HEK293T (cell line): ENCODE measurements around the gene CLASRP.

Experiments
- CTCF ChIA-PET: fragments of 350-600 bp; formaldehyde crosslinking; extraction: SDS; loops from one replicate; lab custom pipeline; 2021; ENCODE audit warnings: antibody characterized with exemption, inconsistent platforms; lab: Yijun Ruan, JAX
- POLR2A ChIA-PET: fragments of 350-600 bp; formaldehyde crosslinking; extraction: SDS; loops from one replicate; lab custom pipeline; 2020; ENCODE audit warnings: antibody characterized with exemption, inconsistent platforms; lab: Yijun Ruan, JAX
- DNase-seq: peaks from one replicate; pipeline ENCODE4 v3.0.0; 2012; ENCODE audit warnings: mixed read lengths; ENCODE audit errors: extremely low spot score
- ARNT ChIP-seq: fragments of 450-650 bp; IDR thresholded peaks from 2 replicates; pipeline ENCODE4 v1.6.1; 2017; ENCODE audit warnings: mild to moderate bottlenecking
- BHLHE40 ChIP-seq: fragments of 450-650 bp; IDR thresholded peaks from 2 replicates; pipeline ENCODE4 v1.6.1; 2016; ENCODE audit warnings: mild to moderate bottlenecking, moderate library complexity, borderline replicate concordance
- CTBP1 ChIP-seq: fragments of 450-650 bp; IDR thresholded peaks from 2 replicates; pipeline ENCODE4 v1.6.1; 2016; ENCODE audit warnings: borderline replicate concordance
- ELF4 ChIP-seq: fragments of 450-650 bp; IDR thresholded peaks from 2 replicates; pipeline ENCODE4 v1.6.1; 2017; ENCODE audit warnings: antibody characterized with exemption
- FOXA1 ChIP-seq: fragments of 450-650 bp; IDR thresholded peaks from 2 replicates; pipeline ENCODE4 v1.6.1; 2016; ENCODE audit warnings: mild to moderate bottlenecking
- FOXK2 ChIP-seq: fragments of 450-650 bp; IDR thresholded peaks from 2 replicates; pipeline ENCODE4 v1.6.1; 2016; ENCODE audit warnings: mild to moderate bottlenecking
- FOXM1 ChIP-seq: fragments of 450-650 bp; IDR thresholded peaks from 2 replicates; pipeline ENCODE4 v1.6.1; 2017; ENCODE audit warnings: mild to moderate bottlenecking, borderline replicate concordance
- HDGF ChIP-seq: fragments of 450-650 bp; IDR thresholded peaks from 2 replicates; pipeline ENCODE4 v1.6.1; 2017; ENCODE audit warnings: antibody characterized with exemption, borderline replicate concordance
- L3MBTL2 ChIP-seq: fragments of 450-650 bp; conservative IDR thresholded peaks from 2 replicates; pipeline ENCODE4 v1.6.1; 2016; ENCODE audit warnings: mild to moderate bottlenecking
- LEF1 ChIP-seq: fragments of 450-650 bp; IDR thresholded peaks from 2 replicates; pipeline ENCODE4 v1.6.1; 2017; ENCODE audit warnings: mild to moderate bottlenecking, borderline replicate concordance
- NFRKB ChIP-seq: fragments of 450-650 bp; IDR thresholded peaks from 2 replicates; pipeline ENCODE4 v1.6.1; 2016; ENCODE audit warnings: mild to moderate bottlenecking, moderate library complexity
- SP1 ChIP-seq: fragments of 450-650 bp; IDR thresholded peaks from 2 replicates; pipeline ENCODE4 v1.6.1; 2017
- SUZ12 ChIP-seq: fragments of 450-650 bp; IDR thresholded peaks from 2 replicates; pipeline ENCODE4 v1.6.1; 2016; ENCODE audit warnings: mild to moderate bottlenecking
- TARDBP ChIP-seq: fragments of 450-650 bp; IDR thresholded peaks from 2 replicates; pipeline ENCODE4 v1.6.1; 2016
- ZNF384 ChIP-seq: fragments of 450-650 bp; IDR thresholded peaks from 2 replicates; pipeline ENCODE4 v1.6.1; 2016
- TF ChIP-seq, protein P1 (sequence below): fragments of 450-650 bp; IDR thresholded peaks from 2 replicates; pipeline ENCODE4 v1.6.1; 2016

The CLASRP gene

DNA sequence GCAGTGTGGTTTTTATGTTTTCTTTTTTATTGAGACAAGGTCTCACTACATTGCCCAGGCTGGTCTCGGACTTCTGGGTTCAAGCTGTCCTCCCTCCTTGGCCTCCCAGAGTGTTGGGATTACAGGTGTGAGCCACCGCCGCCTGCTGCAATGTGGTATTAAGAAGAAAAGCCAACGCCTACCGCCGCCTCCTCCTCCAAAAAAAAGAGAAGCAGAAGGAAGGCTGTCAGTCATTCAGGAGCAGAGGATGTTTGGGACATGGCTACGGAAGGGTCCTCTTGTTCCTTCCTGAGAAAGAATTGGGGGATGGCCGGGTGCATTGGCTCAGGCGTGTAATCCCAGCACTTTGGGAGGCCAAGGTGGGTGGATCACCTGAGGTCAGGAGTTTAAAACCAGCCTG, 55.3 kb downstream of the CLASRP start:
- TF ChIP-seq, protein P1, sequence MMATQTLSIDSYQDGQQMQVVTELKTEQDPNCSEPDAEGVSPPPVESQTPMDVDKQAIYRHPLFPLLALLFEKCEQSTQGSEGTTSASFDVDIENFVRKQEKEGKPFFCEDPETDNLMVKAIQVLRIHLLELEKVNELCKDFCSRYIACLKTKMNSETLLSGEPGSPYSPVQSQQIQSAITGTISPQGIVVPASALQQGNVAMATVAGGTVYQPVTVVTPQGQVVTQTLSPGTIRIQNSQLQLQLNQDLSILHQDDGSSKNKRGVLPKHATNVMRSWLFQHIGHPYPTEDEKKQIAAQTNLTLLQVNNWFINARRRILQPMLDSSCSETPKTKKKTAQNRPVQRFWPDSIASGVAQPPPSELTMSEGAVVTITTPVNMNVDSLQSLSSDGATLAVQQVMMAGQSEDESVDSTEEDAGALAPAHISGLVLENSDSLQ, result peak; percentile 36; the same call in 1 of the 2 replicates
- TF ChIP-seq ZNF384, result no peak
- POLR2A ChIA-PET, result no interaction called here
- CTCF ChIA-PET, result no interaction called here
- no peak for DNase-seq

DNA sequence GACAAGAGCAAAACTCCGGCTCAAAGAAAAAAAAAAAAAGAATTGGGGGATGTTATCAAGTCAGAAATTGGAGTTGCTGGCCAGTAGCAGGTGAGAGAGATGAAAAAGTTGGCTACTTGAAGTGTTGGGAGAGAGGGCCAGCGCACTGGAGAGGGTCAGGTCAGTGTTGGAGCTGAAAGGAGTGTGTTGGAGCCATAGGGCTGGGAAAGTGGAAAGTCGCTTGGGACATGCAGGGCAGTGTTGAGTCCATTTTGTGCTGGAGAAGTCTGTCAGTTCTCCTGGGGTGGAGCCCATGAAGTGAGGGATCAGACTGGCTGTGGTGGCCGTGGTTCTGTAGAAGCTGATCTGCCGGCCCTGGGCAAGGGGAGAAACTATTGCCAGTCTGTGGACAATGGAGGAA, 55.9 kb downstream of the CLASRP start:
- ChIA-PET POLR2A (no interaction called here), CTCF (no interaction called here)
- TF ChIP-seq FOXM1 (no peak), HDGF (no peak), CTBP1 (no peak), SUZ12 (no peak), ARNT (no peak), FOXA1 (no peak), ZNF384 (no peak), FOXK2 (no peak), L3MBTL2 (no peak)
- TF ChIP-seq, protein P1, result no peak
- DNase-seq, result no peak

GRCh38 chr19:45095496-45096413, 56.9 kb downstream of the CLASRP start:
- ChIA-PET POLR2A (no interaction called here), CTCF (no interaction called here)
- DNase-seq, result no peak
- TF ChIP-seq L3MBTL2 (no peak), ELF4 (no peak), HDGF (no peak), NFRKB (no peak), CTBP1 (no peak), ZNF384 (no peak), SP1 (no peak), TARDBP (no peak), LEF1 (no peak), SUZ12 (no peak), FOXK2 (no peak), ARNT (no peak), BHLHE40 (no peak), FOXA1 (no peak), FOXM1 (no peak)
- TF ChIP-seq, protein P1, result no peak

- TF ChIP-seq SUZ12 (no peak), SP1 (no peak), CTBP1 (no peak), FOXA1 (no peak), HDGF (no peak), FOXK2 (no peak), FOXM1 (no peak)
- TF ChIP-seq, protein P1, result no peak
- POLR2A ChIA-PET, result no interaction called here
- CTCF ChIA-PET, result interaction anchor here (0.5 kb wide), 1 partner anchor 83 kb away, joined by 3 read pairs; no protein-coding TSS in a partner anchor
- no peak for DNase-seq
These were observed 57.9 kb downstream of the CLASRP start for GRCh38 chr19:45096700-45097099.

DNA sequence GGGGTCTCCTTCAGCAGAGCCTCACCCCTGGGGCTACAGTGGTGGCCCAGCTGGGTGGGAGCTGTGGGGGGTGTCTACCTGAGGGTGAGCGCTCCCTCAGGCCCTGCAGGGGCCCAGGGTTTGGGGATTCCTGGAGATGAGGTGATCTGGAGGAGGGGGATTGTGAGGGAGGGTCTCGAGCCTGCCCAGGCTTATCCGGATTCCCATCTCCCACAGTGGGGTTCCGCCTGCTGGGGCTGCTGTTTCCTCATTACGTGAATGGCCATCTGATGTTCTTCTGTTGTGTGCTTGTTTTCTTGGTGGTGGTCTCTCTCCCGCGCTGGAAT, 58.6 kb downstream of the CLASRP start:
- POLR2A ChIA-PET, result no interaction called here
- CTCF ChIA-PET, result interaction anchor here (0.6 kb wide), 1 partner anchor 8 kb away, joined by 3 read pairs; no protein-coding TSS in a partner anchor
- no peak for DNase-seq
- TF ChIP-seq FOXK2 (no peak), ZNF384 (no peak), CTBP1 (no peak), LEF1 (no peak), NFRKB (no peak), TARDBP (no peak)
- TF ChIP-seq, protein P1, result no peak
